ENCODE results near the gene ATP1A4. TPM values are rescaled to one million over a fixed set of nuclear protein-coding genes. Genes with fewer than 3 reads are reported as not detected.

ATP1A4 gene
- total and polyA plus RNA-seq, 7 donors, result 0.22 to 3.0 (median 0.27) TPM; not detected in 4

- WGBS, 2 donors, result 85 to 88% methylated on average over 8 of the region's 8 CpGs
- Histone ChIP-seq H3K27ac (peak overlapping the region in 3 of 4 donors; percentile 84 to 89 (median 86)), H3K4me1 (peaks cover 0 to 50% (median 35%) of the 10 kb centered on the region in 4 donors), H3K9me3 (no peaks in the 10 kb centered on the region), H3K27me3 (no peaks in the 10 kb centered on the region), H3K36me3 (no peaks in the 10 kb centered on the region), H3K4me3 (no peak overlapping the region)
- intact Hi-C loops (cut with DNase I), result no loop called here
- no peak for DNase-seq
- no peak for TF ChIP-seq POLR2A (IDR thresholded peaks at IDR 0.05)
- no peak for TF ChIP-seq POLR2AphosphoS5 (IDR thresholded peaks at IDR 0.05)
- no peak for TF ChIP-seq EP300 (IDR thresholded peaks at IDR 0.05)
- TF ChIP-seq CTCF (IDR thresholded peaks at IDR 0.05), result no peak
Measured at GRCh38 chr1:160113407-160113806, 38.0 kb upstream of the ATP1A4 start.

- intact Hi-C loops (cut with DNase I), result no loop called here
- H3K36me3 ChIP-seq, result no peaks in the 10 kb centered on the region
- WGBS, 2 donors, result 81 to 85% methylated on average over 4 of the region's 4 CpGs
- peaks cover 0 to 55% (median 41%) of the 10 kb centered on the region in 4 donors for H3K4me1 ChIP-seq
- H3K27me3 ChIP-seq, result no peaks in the 10 kb centered on the region
- peak overlapping the region; percentile 84 to 89 (median 86) for H3K27ac ChIP-seq
- H3K9me3 ChIP-seq, result no peaks in the 10 kb centered on the region
- TF ChIP-seq EP300 (IDR thresholded peaks at IDR 0.05), result no peak
- no peak for TF ChIP-seq CTCF (IDR thresholded peaks at IDR 0.05)
- TF ChIP-seq POLR2AphosphoS5 (IDR thresholded peaks at IDR 0.05), result no peak
- TF ChIP-seq POLR2A (IDR thresholded peaks at IDR 0.05), result no peak
- no peak for DNase-seq
- no peak overlapping the region for H3K4me3 ChIP-seq
Measured at GRCh38 chr1:160114085-160114484, 37.3 kb upstream of the ATP1A4 start.

GRCh38 chr1:160115545-160116282 lies 35.7 kb upstream of the ATP1A4 start, which contains the start of gene ATP1A2:
ATP1A2 (plus strand) TSS chr1:160115759; CDS start chr1:160115862, 103 bp downstream.
- intact Hi-C loops (cut with DNase I), result loop anchor here (5.0 kb wide), 1 partner anchor 92 kb away; the partner anchor contains the start of gene PEA15
- Histone ChIP-seq H3K36me3 (peaks cover 0 to under 1% (median 0%) of the 10 kb centered on the region in 4 donors), H3K27ac (peak within 1 kb of the TSS; percentile 84 to 89 (median 86)), H3K27me3 (no peaks in the 10 kb centered on the region), H3K4me3 (peak within 1 kb of the TSS; percentile 33 to 59 (median 54)), H3K4me1 (peaks cover 0 to 63% (median 47%) of the 10 kb centered on the region in 4 donors), H3K9me3 (no peaks in the 10 kb centered on the region)
- DNase-seq, result peak; percentile 77
- WGBS, 2 donors, result 42 to 43% methylated on average over 16 of the region's 16 CpGs
- TF ChIP-seq POLR2A (IDR thresholded peaks at IDR 0.05) (peak; percentile 54 to 72), EP300 (IDR thresholded peaks at IDR 0.05) (no peak), POLR2AphosphoS5 (IDR thresholded peaks at IDR 0.05) (peak; percentile 67 to 88 (median 85))

GRCh38 chr1:160116283-160117147 lies 34.9 kb upstream of the ATP1A4 start:
- 56 to 63% methylated on average over 12 of the region's 12 CpGs for WGBS, 2 donors
- peaks cover 0 to 64% (median 47%) of the 10 kb centered on the region in 4 donors for H3K4me1 ChIP-seq
- H3K9me3 ChIP-seq, result no peaks in the 10 kb centered on the region
- DNase-seq, result no peak
- TF ChIP-seq POLR2AphosphoS5 (IDR thresholded peaks at IDR 0.05) (peak in 3 of 4 donors; percentile 54 to 60 (median 57)), CTCF (IDR thresholded peaks at IDR 0.05) (no peak), EP300 (IDR thresholded peaks at IDR 0.05) (no peak), POLR2A (IDR thresholded peaks at IDR 0.05) (peak in 1 of 2 donors; percentile 12)
- H3K4me3 ChIP-seq, result peak overlapping the region; percentile 33 to 59 (median 54)
- intact Hi-C loops (cut with DNase I), result loop anchor here (5.0 kb wide), 1 partner anchor 91 kb away; the partner anchor contains the start of gene PEA15
- peak overlapping the region; percentile 84 to 89 (median 86) for H3K27ac ChIP-seq
- H3K27me3 ChIP-seq, result no peaks in the 10 kb centered on the region
- H3K36me3 ChIP-seq, result peaks cover 0 to 9% (median 3%) of the 10 kb centered on the region in 4 donors

All from sigmoid colon (tissue), 7 donors.